Epithelial cell of proximal tubule (primary cell): ENCODE measurements around the gene BMP4. TPM values are rescaled to one million over a fixed set of nuclear protein-coding genes. Genes with fewer than 3 reads are reported as not detected.
"Not testable (repeated sequence)": the region's sequence is repeated elsewhere in the genome, so short reads cannot be mapped to it uniquely, and the experiment has no call there.

Experiments
- DNase-seq: peaks from one replicate; pipeline ENCODE4 v3.0.0-alpha.2; 2011; ENCODE audit warnings: low read depth
- H3K4me3 ChIP-seq: 2 replicates; pipeline ENCODE4 v1.5.1; 2011; ENCODE audit warnings: low read depth, mild to moderate bottlenecking, low read length
- CTCF ChIP-seq: conservative IDR thresholded peaks from 2 replicates; pipeline ENCODE4 v1.5.1; 2012; ENCODE audit warnings: low read depth, mild to moderate bottlenecking, low read length
- total RNA-seq: library from RNA; depleted of rRNA; stranded (reverse); fragments of >200 nt; gene quantifications from 2 replicates; pipeline ENCODE4 v1.2.3, GENCODE V29; 2015

BMP4 gene
- total RNA-seq, 1 donor from 2014 or later: 1.8 TPM

DNA sequence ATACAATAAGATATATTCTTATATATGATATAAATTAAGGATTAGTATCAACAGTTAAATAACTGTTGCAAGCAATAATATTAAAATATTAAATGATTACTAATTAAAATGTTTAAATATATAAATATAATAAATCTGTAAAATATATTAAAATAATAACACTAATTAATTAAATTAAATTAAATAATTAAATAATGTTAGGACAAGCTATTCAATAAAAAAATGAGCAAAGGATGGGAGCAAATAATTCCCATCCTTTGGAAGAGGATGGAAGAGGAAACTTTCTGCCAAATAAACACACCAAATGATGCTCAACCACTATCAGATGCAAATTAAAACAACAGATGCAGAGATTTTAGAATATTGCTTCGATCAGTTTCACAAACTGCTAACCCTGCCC is 39.4 kb upstream of the BMP4 start:
- H3K4me3 ChIP-seq: no peak overlapping the region
- TF ChIP-seq CTCF: no peak
- DNase-seq: no peak

DNA sequence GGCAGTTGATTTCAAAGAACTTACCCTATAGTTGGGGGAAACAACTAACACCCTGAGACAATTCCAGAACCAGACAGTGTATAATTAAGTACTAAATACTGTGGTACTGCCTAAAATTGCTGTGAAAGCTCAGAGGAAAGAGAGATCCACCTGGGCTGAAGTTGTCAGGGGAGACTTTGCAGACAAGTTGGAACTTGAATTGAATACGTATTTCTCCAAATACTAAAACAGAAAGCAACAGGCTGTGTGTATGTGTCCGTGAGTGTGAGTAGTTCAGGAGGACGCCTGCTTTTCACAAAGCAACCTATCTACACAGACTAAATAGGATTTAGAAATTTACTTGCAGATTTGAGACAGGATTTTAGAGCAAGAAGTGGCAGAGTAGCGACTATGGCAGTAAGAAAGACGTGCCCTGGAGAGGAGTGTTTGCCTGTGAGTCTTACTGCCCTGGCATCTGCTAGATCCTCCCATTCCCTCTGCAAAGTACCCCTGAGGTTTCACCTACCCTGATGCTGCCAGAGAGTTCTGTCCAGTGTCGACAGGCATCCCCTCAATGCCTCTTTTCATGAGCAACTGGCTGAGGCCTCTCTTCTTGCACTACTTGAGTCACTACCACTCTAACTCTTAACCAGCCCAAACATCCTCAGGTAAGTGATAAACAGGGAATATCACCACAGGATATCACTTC is 37.4 kb upstream of the BMP4 start:
- DNase-seq: no peak
- TF ChIP-seq CTCF: no peak
- H3K4me3 ChIP-seq: no peak overlapping the region

GRCh38 chr14:53990978-53991377 is 34.4 kb upstream of the BMP4 start:
- TF ChIP-seq CTCF: no peak
- DNase-seq: no peak
- H3K4me3 ChIP-seq: no peak overlapping the region

DNA sequence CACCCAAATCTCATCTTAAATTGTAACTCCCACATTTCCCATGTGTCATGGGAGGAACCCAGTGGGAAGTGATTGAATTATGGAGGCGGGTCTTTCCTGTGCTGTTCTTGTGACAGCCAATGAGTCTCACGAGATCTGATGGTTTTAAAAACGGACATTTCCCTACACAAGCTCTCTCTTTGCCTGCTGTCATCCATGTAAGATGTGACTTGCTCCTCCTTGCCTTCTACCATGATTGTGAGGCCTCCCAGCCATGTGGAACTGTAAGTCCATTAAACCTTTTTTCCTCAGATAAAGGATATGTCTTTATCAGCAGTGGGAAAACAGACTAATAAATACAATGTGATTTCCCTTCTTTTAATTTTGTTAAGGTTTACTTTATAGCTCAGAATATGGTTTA is 30.1 kb upstream of the BMP4 start:
- DNase-seq, H3K4me3 ChIP-seq: not testable (repeated sequence)

- not testable (repeated sequence) for DNase-seq, H3K4me3 ChIP-seq
Measured at GRCh38 chr14:53984958-53985357, 28.3 kb upstream of the BMP4 start.

GRCh38 chr14:53983112-53983511 is 26.5 kb upstream of the BMP4 start:
- no peak overlapping the region for H3K4me3 ChIP-seq
- TF ChIP-seq CTCF: no peak
- no peak for DNase-seq

GRCh38 chr14:53982546-53982945 is 25.9 kb upstream of the BMP4 start:
- no peak for TF ChIP-seq CTCF
- H3K4me3 ChIP-seq: no peak overlapping the region
- no peak for DNase-seq

GRCh38 chr14:53979747-53980642 is 23.4 kb upstream of the BMP4 start:
- TF ChIP-seq CTCF: no peak
- no peak overlapping the region for H3K4me3 ChIP-seq
- DNase-seq: peak; percentile 63
